ENCODE measurements around the gene APH1B. TPM values are rescaled to one million over a fixed set of nuclear protein-coding genes. Genes with fewer than 3 reads are reported as not detected.

The APH1B gene
- total and polyA plus RNA-seq, 9 of the 15 experiments (the other 6 are each of a cell fraction or from before 2014, with no cell fraction given), result 5.1 to 9.7 (median 7.0) TPM

GRCh38 chr15:63354821-63355650 lies 77.6 kb downstream of the APH1B start (continued):
- TF ChIP-seq PKNOX1 (IDR thresholded peaks at IDR 0.05), result no peak
- no peak for TF ChIP-seq KLF10 (CRISPR knock-in tag; IDR thresholded peaks at IDR 0.05)
- no peak for TF ChIP-seq CREM (IDR thresholded peaks at IDR 0.05; ENCODE audit: low read depth)
- no peak for TF ChIP-seq KDM4B (IDR thresholded peaks at IDR 0.05; ENCODE audit: borderline replicate concordance in 2 of 2, low read depth in 1 of 2)
- TF ChIP-seq ZNF609 (CRISPR knock-in tag; IDR thresholded peaks at IDR 0.05; ENCODE audit: borderline replicate concordance), result no peak
- no peak for TF ChIP-seq TBL1XR1 (IDR thresholded peaks at IDR 0.05; ENCODE audit: low read length in 2 of 2)
